ENCODE measurements around the gene MAN1A1.

MAN1A1 gene

DNA sequence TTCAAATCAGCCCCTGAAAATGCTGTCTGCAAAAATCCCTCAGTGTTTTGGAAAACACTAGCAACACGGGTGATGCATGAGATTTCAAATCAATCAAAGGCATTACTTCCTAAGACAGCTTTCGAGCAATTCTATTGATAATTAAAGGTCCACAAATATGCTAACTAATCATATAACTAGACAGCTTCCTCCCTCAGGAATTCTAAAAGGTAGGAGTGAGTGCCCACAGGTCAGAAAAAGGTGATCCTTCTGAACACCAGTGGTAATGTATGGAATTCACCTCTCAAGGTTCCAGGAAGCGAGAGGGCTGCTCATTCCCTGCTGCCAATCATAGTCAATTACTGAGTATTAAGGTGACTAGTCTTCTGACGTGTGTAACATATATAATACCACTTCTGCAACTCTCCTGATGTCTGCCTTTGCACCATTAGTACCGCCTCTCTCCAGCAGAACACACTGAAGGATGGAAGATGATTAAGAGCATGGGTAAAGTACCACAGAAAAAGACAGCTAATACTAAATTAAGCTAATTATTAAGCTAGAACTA lies 16.4 kb downstream of the MAN1A1 start:
- TF ChIP-seq CTCF (conservative IDR thresholded peaks at IDR 0.05; ENCODE audit: low read depth, low read length), result no peak
- no peak overlapping the region for H3K4me3 ChIP-seq (ENCODE audit: low read length)
- no peak for DNase-seq (ENCODE audit: low read depth)

- no peak for DNase-seq (ENCODE audit: low read depth)
These were observed 17.8 kb downstream of the MAN1A1 start for GRCh38 chr6:119331663-119332286.

GRCh38 chr6:119330520-119331113 lies 18.9 kb downstream of the MAN1A1 start:
- DNase-seq (ENCODE audit: low read depth), result no peak
- TF ChIP-seq CTCF (conservative IDR thresholded peaks at IDR 0.05; ENCODE audit: low read depth, low read length), result no peak
- H3K4me3 ChIP-seq (ENCODE audit: low read length), result no peak overlapping the region

More at GRCh38 chr6:119331663-119332286, 17.8 kb downstream of the MAN1A1 start:
- H3K4me3 ChIP-seq (ENCODE audit: low read length), result no peak overlapping the region
- no peak for TF ChIP-seq CTCF (conservative IDR thresholded peaks at IDR 0.05; ENCODE audit: low read depth, low read length)

DNA sequence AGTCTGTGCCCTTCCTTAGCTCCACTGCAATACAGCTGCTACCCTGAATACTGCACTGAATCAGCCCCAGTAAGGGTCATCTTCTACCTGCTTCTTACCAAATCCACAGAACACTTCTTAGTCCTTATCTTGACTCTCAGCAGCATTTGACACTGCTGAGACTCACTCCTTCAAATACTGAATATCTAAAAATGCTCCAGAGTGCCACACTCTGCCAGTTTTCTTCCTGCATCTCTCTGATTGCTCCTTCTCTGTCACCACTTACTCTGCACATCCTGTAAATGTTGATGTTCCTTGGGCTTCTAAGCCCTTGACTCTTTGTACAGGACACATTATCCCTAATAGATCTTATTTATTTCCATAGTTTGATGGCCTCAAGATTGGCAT lies 19.8 kb downstream of the MAN1A1 start:
- DNase-seq (ENCODE audit: low read depth), result no peak
- no peak for TF ChIP-seq CTCF (conservative IDR thresholded peaks at IDR 0.05; ENCODE audit: low read depth, low read length)
- H3K4me3 ChIP-seq (ENCODE audit: low read length), result no peak overlapping the region

GRCh38 chr6:119328892-119329793 lies 20.4 kb downstream of the MAN1A1 start:
- no peak overlapping the region for H3K4me3 ChIP-seq (ENCODE audit: low read length)
- DNase-seq (ENCODE audit: low read depth), result no peak
- TF ChIP-seq CTCF (conservative IDR thresholded peaks at IDR 0.05; ENCODE audit: low read depth, low read length), result no peak

DNA sequence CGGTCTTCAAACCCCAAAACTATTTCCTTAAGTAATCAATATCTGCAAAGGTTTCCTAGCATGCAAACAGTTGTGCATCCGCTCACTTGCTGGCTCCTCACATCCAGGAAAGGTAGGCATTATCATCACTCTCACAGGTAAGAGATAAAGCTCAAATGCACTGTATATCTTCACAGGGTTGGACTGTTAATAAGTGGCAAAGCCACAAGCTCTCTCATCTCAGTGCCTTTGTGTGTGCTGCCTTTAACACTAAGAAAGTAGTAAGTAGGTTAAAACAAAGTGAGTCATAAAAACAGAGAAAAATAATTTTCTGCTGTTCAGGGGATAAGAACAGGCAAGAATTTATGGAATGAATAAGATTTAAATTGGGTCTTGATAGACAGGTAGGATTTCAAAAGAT lies 21.3 kb downstream of the MAN1A1 start:
- no peak for TF ChIP-seq CTCF (conservative IDR thresholded peaks at IDR 0.05; ENCODE audit: low read depth, low read length)
- no peak overlapping the region for H3K4me3 ChIP-seq (ENCODE audit: low read length)
- no peak for DNase-seq (ENCODE audit: low read depth)
